Sigmoid colon (tissue), 4 donors: ENCODE data around the gene PPFIA3.

Experiments
- EP300 ChIP-seq, 4 donors: sonication (generic); formaldehyde crosslinking; IDR thresholded peaks; one replicate each; pipeline ENCODE4 v1.6.1; 2017; ENCODE audit warnings: antibody characterized with exemption in 4 of 4
- POLR2AphosphoS5 ChIP-seq, 4 donors: sonication (generic); formaldehyde crosslinking; IDR thresholded peaks; one replicate each; pipeline ENCODE4 v1.6.1; 2017; ENCODE audit warnings: antibody characterized with exemption in 4 of 4
- TF ChIP-seq, protein P1 (sequence below), 4 experiments: fragments of 450-650 bp in 3 of 4; fragments of 200-600 bp in 1 of 4; IDR thresholded peaks; one replicate each; pipeline ENCODE4 v1.5.1; 2016 to 2019; ENCODE audit warnings: antibody characterized with exemption in 4 of 4, mild to moderate bottlenecking in 3 of 4, moderate library complexity in 2 of 4

DNA sequence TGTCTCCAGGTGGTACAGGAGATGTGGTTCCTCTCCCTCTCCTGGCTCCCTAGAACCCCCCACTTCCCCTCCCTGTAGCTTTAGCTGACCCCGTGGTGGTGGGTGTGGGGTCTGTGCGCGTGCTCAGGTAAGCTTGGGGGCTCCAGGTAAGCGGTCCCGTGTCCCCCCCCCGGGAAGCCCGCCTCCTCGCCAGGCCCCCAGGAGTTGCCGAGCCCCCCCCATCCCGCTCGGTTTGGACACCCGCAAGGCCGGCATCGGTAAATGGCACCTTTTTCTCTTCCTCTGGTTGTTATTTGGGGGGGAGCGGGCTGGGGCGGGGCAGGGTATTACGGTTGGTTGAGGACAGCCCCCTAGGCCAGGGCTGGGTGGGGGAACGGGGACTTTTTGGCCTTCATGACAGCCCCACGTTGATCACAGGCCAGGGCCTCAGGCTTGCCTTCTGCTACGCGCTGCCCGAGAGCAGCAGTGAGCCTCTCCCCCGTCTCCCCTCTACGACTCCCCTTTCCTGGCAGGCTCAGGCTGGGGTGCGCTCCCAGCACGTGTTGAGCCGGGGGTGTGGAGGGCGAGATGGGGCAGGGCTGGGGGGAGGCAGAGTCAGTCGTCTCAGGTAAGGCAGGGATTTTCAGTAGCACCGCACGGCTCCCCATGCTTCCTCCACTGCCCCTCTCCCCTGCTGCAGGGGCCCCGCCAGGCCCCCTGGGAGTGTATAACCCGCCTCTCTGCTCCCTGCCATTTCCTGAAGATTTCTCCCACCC lies 15.8 kb upstream of the PPFIA3 start:
- TF ChIP-seq, protein P1, sequence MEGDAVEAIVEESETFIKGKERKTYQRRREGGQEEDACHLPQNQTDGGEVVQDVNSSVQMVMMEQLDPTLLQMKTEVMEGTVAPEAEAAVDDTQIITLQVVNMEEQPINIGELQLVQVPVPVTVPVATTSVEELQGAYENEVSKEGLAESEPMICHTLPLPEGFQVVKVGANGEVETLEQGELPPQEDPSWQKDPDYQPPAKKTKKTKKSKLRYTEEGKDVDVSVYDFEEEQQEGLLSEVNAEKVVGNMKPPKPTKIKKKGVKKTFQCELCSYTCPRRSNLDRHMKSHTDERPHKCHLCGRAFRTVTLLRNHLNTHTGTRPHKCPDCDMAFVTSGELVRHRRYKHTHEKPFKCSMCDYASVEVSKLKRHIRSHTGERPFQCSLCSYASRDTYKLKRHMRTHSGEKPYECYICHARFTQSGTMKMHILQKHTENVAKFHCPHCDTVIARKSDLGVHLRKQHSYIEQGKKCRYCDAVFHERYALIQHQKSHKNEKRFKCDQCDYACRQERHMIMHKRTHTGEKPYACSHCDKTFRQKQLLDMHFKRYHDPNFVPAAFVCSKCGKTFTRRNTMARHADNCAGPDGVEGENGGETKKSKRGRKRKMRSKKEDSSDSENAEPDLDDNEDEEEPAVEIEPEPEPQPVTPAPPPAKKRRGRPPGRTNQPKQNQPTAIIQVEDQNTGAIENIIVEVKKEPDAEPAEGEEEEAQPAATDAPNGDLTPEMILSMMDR (IDR thresholded peaks at IDR 0.05): no peak
- no peak for TF ChIP-seq EP300 (IDR thresholded peaks at IDR 0.05)
- TF ChIP-seq POLR2AphosphoS5 (IDR thresholded peaks at IDR 0.05): no peak
